IPS-18a (cell line): ENCODE data around the gene ANAPC10.

Experiments
- H3K27ac ChIP-seq: one replicate; pipeline ENCODE4 v1.5.1; 2013; ENCODE audit warnings: low read length
- H3K27me3 ChIP-seq: one replicate; pipeline ENCODE4 v1.6.1; 2013; ENCODE audit warnings: mild to moderate bottlenecking, low read length; ENCODE audit not compliant: control insufficient read depth, insufficient read depth
- H3K36me3 ChIP-seq: one replicate; pipeline ENCODE4 v1.6.1; 2013; ENCODE audit warnings: low read depth, low read length; ENCODE audit not compliant: control insufficient read depth
- H3K4me1 ChIP-seq: one replicate; pipeline ENCODE4 v1.6.1; 2013; ENCODE audit warnings: low read depth, low read length; ENCODE audit not compliant: control insufficient read depth
- H3K4me3 ChIP-seq: one replicate; pipeline ENCODE4 v1.5.1; 2013; ENCODE audit warnings: low read length
- H3K9ac ChIP-seq: one replicate; pipeline ENCODE4 v1.6.1; 2013; ENCODE audit warnings: mild to moderate bottlenecking, low read length, moderate library complexity
- H3K9me3 ChIP-seq: one replicate; pipeline ENCODE4 v1.6.1; 2013; ENCODE audit warnings: low read depth, low read length; ENCODE audit not compliant: control insufficient read depth

ANAPC10 gene

DNA sequence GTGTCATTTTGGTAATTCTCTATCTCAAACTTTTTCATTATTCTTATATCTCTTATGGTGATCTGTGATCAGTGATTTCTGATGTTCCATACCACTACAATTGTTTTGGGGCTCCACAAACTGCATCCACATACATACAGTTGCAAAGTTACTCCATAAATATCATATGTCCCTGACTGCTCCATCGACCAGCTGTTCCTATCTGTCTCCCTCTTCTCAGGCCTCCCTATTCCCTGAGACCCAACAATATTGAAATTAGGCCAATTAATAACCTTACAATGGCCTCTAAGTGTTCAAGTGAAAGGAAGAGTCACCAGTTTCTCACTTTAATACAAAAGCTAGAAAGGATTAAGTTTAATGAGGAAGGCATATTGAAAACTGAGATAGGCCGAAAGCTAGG, 108.7 kb downstream of the ANAPC10 start:
- no peaks in the 10 kb centered on the region for H3K36me3 ChIP-seq
- H3K9ac ChIP-seq, result no peak overlapping the region
- no peaks in the 10 kb centered on the region for H3K9me3 ChIP-seq
- H3K27ac ChIP-seq, result no peak overlapping the region
- H3K27me3 ChIP-seq, result no peaks in the 10 kb centered on the region
- no peaks in the 10 kb centered on the region for H3K4me1 ChIP-seq
- no peak overlapping the region for H3K4me3 ChIP-seq

DNA sequence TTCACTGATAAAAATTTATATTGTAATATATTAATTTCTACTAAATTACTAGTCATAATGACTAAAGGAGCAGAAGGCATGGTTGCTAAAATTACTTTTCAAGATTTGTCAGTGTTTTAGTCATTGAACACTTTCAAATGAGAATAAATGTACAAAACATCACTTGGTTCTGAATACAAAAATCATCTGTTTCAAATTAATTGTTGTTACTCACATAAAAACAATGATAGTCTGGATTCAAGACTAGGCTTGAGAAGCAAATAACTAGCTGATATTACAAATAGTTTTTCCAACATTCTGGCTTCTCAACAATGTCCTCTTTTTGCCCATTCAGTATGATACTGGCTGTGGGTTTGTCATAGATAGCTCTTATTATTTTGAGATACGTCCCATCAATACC, 112.5 kb downstream of the ANAPC10 start:
- no peak overlapping the region for H3K27ac ChIP-seq
- no peaks in the 10 kb centered on the region for H3K4me1 ChIP-seq
- no peaks in the 10 kb centered on the region for H3K36me3 ChIP-seq
- H3K27me3 ChIP-seq, result no peaks in the 10 kb centered on the region
- no peaks in the 10 kb centered on the region for H3K9me3 ChIP-seq
- H3K4me3 ChIP-seq, result no peak overlapping the region
- no peak overlapping the region for H3K9ac ChIP-seq

DNA sequence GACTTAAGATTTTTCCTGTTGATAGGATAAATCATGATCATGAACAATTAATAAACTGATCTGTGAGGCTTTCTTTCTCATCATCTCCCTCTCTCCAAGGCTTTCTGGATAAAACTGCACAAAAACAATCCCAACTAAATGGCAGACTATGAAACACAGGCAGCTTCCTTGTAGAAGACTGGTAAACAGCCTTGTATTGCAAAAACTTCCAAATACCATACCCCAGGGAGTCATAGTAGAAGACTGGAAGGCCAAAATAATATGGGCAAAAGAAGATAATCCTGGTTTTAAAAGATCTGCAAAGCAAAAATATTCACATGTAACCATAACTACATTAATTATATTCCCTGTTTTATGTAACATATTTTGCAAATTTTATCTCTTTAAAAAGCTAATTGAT, 113.0 kb downstream of the ANAPC10 start:
- H3K36me3 ChIP-seq, result no peaks in the 10 kb centered on the region
- H3K9me3 ChIP-seq, result no peaks in the 10 kb centered on the region
- H3K4me3 ChIP-seq, result no peak overlapping the region
- H3K27ac ChIP-seq, result no peak overlapping the region
- no peaks in the 10 kb centered on the region for H3K27me3 ChIP-seq
- no peak overlapping the region for H3K9ac ChIP-seq
- no peaks in the 10 kb centered on the region for H3K4me1 ChIP-seq

DNA sequence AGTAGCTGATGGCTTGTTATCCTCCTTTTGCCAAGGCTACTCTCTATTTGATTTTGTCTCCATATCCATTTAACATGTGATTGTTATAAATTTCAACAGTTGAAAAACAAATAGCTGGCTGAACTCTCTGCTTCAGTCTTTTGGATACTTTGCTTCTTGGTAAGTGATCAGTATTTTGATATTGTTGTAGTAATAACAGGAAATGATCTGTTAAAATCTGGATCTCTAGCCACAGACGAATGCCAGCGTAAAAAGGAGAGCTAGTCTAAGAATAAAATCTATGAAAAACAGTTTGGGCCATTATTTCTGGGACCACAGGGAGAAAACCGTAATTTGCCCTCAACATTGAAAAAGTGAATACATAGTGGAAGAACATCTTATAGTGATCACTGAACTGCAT, 113.8 kb downstream of the ANAPC10 start:
- no peaks in the 10 kb centered on the region for H3K4me1 ChIP-seq

DNA sequence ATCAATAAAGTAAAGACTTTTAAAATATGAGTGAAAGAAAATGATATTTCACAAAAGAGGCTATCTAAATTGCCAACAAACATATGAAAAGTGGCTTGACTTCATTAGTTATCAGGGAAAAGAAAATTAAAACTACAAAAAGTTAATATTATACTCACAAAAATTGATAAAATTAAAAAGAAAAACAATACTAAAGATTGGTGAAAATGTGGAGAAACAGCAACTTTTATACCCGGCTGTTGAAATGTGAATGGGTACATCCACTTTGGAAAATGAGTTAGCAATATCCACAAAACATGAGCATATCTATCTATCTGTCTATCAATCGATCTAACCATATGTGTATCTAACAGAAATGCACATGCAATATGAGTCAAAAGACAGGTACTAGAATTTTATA, 122.3 kb downstream of the ANAPC10 start:
- Histone ChIP-seq H3K4me3 (no peak overlapping the region), H3K4me1 (no peaks in the 10 kb centered on the region), H3K9ac (no peak overlapping the region), H3K27ac (no peak overlapping the region), H3K27me3 (no peaks in the 10 kb centered on the region), H3K36me3 (no peaks in the 10 kb centered on the region), H3K9me3 (no peaks in the 10 kb centered on the region)

More for the DNA sequence above, 113.8 kb downstream of the ANAPC10 start:
- Histone ChIP-seq H3K4me3 (no peak overlapping the region), H3K9me3 (no peaks in the 10 kb centered on the region), H3K27me3 (no peaks in the 10 kb centered on the region), H3K36me3 (no peaks in the 10 kb centered on the region), H3K27ac (no peak overlapping the region), H3K9ac (no peak overlapping the region)

DNA sequence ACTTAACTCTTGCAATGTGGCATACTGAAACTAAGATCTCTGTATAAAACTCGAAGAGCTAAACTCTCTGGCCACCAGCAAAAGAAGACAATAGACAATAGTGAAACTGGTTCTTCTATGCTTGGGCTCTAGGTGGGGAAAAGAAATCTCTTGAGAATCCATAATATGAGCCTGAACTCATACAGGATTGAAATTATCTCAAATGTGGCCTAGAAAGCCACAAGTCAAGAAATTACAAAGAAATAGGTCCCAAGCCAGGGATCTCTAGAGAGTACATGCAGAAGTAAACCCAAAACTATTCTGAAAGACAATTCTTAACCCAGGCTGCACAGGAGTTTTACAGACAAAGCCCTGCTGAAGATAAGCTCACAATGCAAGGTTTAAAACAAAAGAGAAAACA, 127.4 kb downstream of the ANAPC10 start:
- Histone ChIP-seq H3K4me1 (no peaks in the 10 kb centered on the region), H3K27ac (no peak overlapping the region), H3K9me3 (no peaks in the 10 kb centered on the region), H3K4me3 (no peak overlapping the region), H3K9ac (no peak overlapping the region), H3K36me3 (no peaks in the 10 kb centered on the region), H3K27me3 (no peaks in the 10 kb centered on the region)

DNA sequence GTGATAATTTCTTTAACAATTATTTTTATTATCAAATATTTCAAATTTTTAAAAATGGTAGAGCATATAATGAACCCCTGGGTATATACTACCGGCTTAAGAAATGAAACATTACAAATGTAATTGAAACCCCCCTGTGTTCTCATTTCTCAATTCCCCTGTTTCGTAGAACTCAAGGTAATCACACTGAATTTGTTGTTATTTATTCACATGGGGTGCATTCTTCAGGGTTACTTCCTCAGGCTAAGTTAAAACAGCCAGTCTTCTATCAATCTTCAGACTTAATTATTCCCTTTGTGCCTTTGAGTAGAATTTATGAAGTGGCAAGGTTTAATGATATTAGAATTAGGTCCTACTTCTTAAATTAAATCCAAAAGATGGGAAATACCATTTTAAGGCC, 128.2 kb downstream of the ANAPC10 start:
- Histone ChIP-seq H3K36me3 (no peaks in the 10 kb centered on the region), H3K4me3 (no peak overlapping the region), H3K27ac (no peak overlapping the region), H3K27me3 (no peaks in the 10 kb centered on the region), H3K9me3 (no peaks in the 10 kb centered on the region), H3K9ac (no peak overlapping the region), H3K4me1 (no peaks in the 10 kb centered on the region)

DNA sequence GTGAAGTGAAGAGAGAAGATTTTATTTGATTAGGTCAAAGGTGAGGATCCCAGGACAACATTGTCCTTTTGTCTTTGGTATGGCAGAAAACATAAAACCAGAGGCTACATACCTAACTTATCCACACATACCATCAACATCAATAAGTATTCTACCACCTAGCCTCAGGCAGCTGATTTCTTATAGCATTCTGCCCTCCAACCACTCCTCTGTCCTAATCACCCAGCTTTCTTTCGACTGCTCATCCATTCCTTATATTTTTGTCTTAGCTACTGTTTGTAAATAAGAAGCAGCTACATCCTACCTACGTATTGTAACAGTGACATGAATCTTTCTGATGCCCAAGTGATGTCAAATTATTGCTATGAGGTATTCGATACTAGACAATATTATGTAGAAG, 129.4 kb downstream of the ANAPC10 start:
- H3K4me1 ChIP-seq, result no peaks in the 10 kb centered on the region
- no peak overlapping the region for H3K9ac ChIP-seq
- H3K9me3 ChIP-seq, result no peaks in the 10 kb centered on the region
- H3K36me3 ChIP-seq, result no peaks in the 10 kb centered on the region
- no peak overlapping the region for H3K4me3 ChIP-seq
- no peaks in the 10 kb centered on the region for H3K27me3 ChIP-seq
- no peak overlapping the region for H3K27ac ChIP-seq

DNA sequence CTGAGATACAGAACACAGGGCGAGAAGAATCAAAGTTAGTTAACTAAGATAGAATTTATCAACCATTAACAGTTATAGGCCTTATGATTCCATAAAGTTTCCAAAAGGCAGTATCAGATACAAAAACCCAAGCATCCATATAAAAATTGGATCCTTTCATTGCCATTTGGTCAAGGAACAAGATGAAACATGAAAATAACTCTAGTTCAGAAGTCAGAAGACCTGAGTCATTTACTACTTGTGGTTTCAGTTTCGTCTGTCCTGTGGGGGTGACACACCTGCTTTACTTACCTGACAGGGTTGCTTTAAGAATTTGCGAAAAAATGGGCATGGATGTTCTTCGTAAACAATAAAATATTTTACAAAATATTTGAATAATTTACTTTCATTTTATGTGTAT, 130.8 kb downstream of the ANAPC10 start:
- no peak overlapping the region for H3K27ac ChIP-seq
- H3K36me3 ChIP-seq, result no peaks in the 10 kb centered on the region

DNA sequence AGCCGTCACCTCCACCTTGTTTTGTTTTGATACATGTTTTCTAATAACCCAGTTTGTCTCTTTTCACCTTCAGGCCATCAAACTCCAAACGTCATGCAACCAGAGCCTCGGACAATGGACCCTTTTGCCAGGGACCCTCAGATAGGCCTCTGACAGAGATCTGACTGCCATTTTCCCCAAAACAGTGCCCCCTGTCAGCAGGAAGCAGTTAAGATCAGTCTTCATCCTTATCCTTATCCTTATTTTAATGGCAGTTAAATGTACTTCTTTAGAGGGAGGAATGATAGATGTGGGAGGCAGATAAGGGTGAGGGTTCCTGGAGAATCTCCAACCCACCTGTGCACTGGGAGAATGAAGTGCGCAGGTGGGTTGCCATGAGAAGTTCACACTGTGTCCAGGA, 135.7 kb downstream of the ANAPC10 start:
- Histone ChIP-seq H3K4me1 (no peaks in the 10 kb centered on the region), H3K27ac (no peak overlapping the region), H3K9me3 (no peaks in the 10 kb centered on the region), H3K36me3 (no peaks in the 10 kb centered on the region), H3K9ac (no peak overlapping the region), H3K4me3 (no peak overlapping the region), H3K27me3 (no peaks in the 10 kb centered on the region)

More for the DNA sequence above, 130.8 kb downstream of the ANAPC10 start:
- Histone ChIP-seq H3K9me3 (no peaks in the 10 kb centered on the region), H3K9ac (no peak overlapping the region), H3K27me3 (no peaks in the 10 kb centered on the region), H3K4me1 (no peaks in the 10 kb centered on the region), H3K4me3 (no peak overlapping the region)

DNA sequence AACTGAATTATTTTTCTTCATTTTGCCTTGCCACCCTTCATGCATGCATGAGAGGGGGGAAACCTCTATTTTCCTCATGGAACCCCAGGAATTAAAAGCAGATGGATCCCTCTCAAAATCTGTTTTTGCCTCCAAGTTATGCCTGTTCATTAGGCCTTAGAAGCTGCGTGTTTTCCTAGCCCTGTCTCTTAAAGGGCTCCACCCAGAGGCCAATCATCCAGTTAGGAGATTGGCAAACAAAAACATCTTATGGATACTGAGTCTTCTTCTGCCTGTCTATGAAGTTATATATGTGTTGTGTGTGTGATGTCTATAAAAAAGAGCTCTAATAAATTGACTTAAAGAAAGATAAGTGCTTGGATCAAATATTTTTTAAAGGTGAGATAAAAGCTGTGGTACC, 142.9 kb downstream of the ANAPC10 start:
- Histone ChIP-seq H3K27me3 (no peaks in the 10 kb centered on the region), H3K36me3 (no peaks in the 10 kb centered on the region), H3K4me1 (peaks cover 4% of the 10 kb centered on the region), H3K9me3 (peaks cover 9% of the 10 kb centered on the region), H3K27ac (no peak overlapping the region), H3K9ac (no peak overlapping the region), H3K4me3 (no peak overlapping the region)

DNA sequence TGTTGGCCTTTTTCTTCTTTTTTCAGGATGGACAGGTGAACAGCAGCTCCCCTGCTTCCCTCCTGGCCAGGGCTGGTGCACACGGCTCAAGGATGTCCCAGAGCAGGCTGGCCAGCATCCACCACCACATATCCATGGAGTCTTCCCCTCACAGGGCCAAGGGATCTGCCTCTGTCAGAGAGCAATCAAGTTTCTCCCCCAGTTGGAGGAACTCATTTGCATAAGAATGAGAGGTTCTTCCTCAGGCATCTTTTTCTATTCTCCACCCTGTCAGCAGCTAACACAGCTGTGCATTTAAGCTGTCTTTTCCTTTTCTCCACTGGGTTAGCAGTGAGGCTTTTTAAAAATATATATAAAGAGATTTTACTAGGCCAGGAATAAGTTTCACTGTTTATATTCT, 143.8 kb downstream of the ANAPC10 start:
- Histone ChIP-seq H3K36me3 (no peaks in the 10 kb centered on the region), H3K27ac (no peak overlapping the region), H3K27me3 (no peaks in the 10 kb centered on the region), H3K4me3 (no peak overlapping the region), H3K9me3 (peaks cover 9% of the 10 kb centered on the region), H3K4me1 (peaks cover 4% of the 10 kb centered on the region), H3K9ac (no peak overlapping the region)
